GM12801 (cell line): Measurements from ENCODE around the gene SLC5A5.

Experiments used
- CTCF ChIP-seq: IDR thresholded peaks from one replicate; pipeline ENCODE4 v1.5.1; 2011; ENCODE audit warnings: control low read depth; ENCODE audit not compliant: insufficient read length; ENCODE audit errors: extremely low read depth

SLC5A5 gene

GRCh38 chr19:17877696-17878095 lies 6.0 kb downstream of the SLC5A5 start:
- no peak for TF ChIP-seq CTCF

DNA sequence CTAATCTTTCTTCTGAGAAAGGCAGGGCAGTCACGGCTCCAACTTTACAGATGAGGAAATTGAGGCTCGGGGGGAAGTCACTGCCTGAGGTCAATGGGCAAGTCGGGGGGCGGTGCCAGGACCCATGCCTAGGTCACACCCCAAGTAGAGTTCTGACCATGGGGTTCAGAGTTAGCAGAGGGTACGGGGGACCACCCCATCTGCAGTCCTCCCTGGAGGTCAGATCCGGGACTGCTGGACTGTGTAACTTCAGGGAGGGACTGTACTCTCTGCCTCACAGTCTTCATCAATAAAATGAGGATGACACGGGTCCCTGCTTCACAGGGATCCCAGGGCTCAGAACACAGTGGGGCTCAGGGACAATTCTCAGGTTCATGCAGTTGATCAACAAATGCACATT lies 7.7 kb downstream of the SLC5A5 start:
- TF ChIP-seq CTCF: no peak

DNA sequence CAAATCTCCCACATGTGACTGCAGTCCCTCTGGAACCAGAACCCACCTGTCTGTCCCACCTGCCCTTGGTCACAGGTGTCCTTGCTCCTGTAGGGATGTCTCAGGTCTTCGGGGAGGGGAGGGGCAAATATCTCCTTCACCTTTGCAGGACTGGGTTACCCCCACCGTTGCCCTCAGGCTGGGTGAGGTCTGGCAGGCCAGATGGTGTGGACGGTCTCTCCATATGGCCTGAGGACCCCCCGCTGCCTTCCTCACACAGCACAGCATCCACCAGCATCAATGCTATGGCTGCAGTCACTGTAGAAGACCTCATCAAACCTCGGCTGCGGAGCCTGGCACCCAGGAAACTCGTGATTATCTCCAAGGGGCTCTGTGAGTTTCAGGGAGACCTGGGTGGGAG lies 10.0 kb downstream of the SLC5A5 start:
- no peak for TF ChIP-seq CTCF

GRCh38 chr19:17883627-17884410 lies 12.1 kb downstream of the SLC5A5 start:
- TF ChIP-seq CTCF: no peak

- TF ChIP-seq CTCF: no peak
Observed at GRCh38 chr19:17886515-17886914, 14.8 kb downstream of the SLC5A5 start.

GRCh38 chr19:17888260-17888659 lies 16.5 kb downstream of the SLC5A5 start:
- TF ChIP-seq CTCF: no peak

GRCh38 chr19:17889609-17890214 lies 18.0 kb downstream of the SLC5A5 start:
- no peak for TF ChIP-seq CTCF
